Mesenchymal stem cell (in vitro differentiated cells and primary cell): ENCODE measurements around the gene KCNJ9.
A peak's percentile ranks its signal among the peaks of the same experiment; 100 is the strongest.

Experiments
- DNase-seq: peaks from one replicate; pipeline ENCODE4 v3.0.0-alpha.2; 2013
- H2AFZ ChIP-seq: one replicate; pipeline ENCODE4 v1.6.1; 2013; ENCODE audit warnings: low read depth, mild to moderate bottlenecking, control low read depth, inconsistent platforms, low read length, moderate library complexity
- H2AK5ac ChIP-seq: 2 replicates; pipeline ENCODE4 v1.6.1; 2013; ENCODE audit warnings: low read length, moderate library complexity, mild to moderate bottlenecking, inconsistent platforms; ENCODE audit not compliant: severe bottlenecking
- H2BK120ac ChIP-seq: one replicate; pipeline ENCODE4 v1.6.1; 2013; ENCODE audit warnings: low read depth, mild to moderate bottlenecking, inconsistent platforms, low read length, moderate library complexity
- H2BK12ac ChIP-seq, 2 experiments: one replicate each; pipeline ENCODE4 v1.6.1; 2013; ENCODE audit warnings: inconsistent platforms in 2 of 2, low read length in 2 of 2, mild to moderate bottlenecking in 2 of 2, moderate library complexity in 2 of 2, control low read depth in 1 of 2
- H2BK15ac ChIP-seq: one replicate; pipeline ENCODE4 v1.6.1; 2013; ENCODE audit warnings: mild to moderate bottlenecking, low read depth, inconsistent platforms; ENCODE audit not compliant: poor library complexity, severe bottlenecking
- H2BK5ac ChIP-seq: 2 replicates; pipeline ENCODE4 v1.6.1; 2013; ENCODE audit warnings: low read depth, mild to moderate bottlenecking, low read length, control low read depth, inconsistent platforms; ENCODE audit not compliant: poor library complexity, severe bottlenecking
- H3K14ac ChIP-seq, 2 experiments: one replicate each; pipeline ENCODE4 v1.6.1; 2013; ENCODE audit warnings: inconsistent platforms in 2 of 2, low read length in 2 of 2, control low read depth in 1 of 2, mild to moderate bottlenecking in 1 of 2, moderate library complexity in 1 of 2
- H3K18ac ChIP-seq, 2 experiments: one replicate each; pipeline ENCODE4 v1.6.1; 2013; ENCODE audit warnings: inconsistent platforms in 2 of 2, low read length in 2 of 2, control low read depth in 1 of 2, low read depth in 1 of 2, mild to moderate bottlenecking in 1 of 2
- H3K23ac ChIP-seq, 2 experiments: one replicate each; pipeline ENCODE4 v1.6.1; 2013; ENCODE audit warnings: inconsistent platforms in 2 of 2, low read length in 2 of 2, mild to moderate bottlenecking in 2 of 2, moderate library complexity in 2 of 2, control low read depth in 1 of 2
- H3K27ac ChIP-seq: 2 replicates; pipeline ENCODE4 v1.5.1; 2013; ENCODE audit warnings: mild to moderate bottlenecking, moderate library complexity, low read length, control low read depth, inconsistent platforms; ENCODE audit not compliant: poor library complexity, severe bottlenecking
- H3K27me3 ChIP-seq, 2 experiments: 2 replicates each; pipeline versions ENCODE4 v1.6.1 to v1.7.0; 2013; ENCODE audit warnings: low read length in 2 of 2, mild to moderate bottlenecking in 2 of 2, moderate library complexity in 2 of 2, control low read depth in 1 of 2, inconsistent platforms in 1 of 2; ENCODE audit not compliant: control insufficient read depth in 1 of 2, insufficient read depth in 1 of 2
- H3K36me3 ChIP-seq, 2 experiments: 2 replicates each; pipeline versions ENCODE4 v1.6.1 to v1.7.0; 2013; ENCODE audit warnings: low read length in 2 of 2, control low read depth in 1 of 2, inconsistent platforms in 1 of 2, low read depth in 1 of 2, mild to moderate bottlenecking in 1 of 2; ENCODE audit not compliant: insufficient read depth in 2 of 2, control insufficient read depth in 1 of 2
- H3K4ac ChIP-seq, 2 experiments: one replicate each; pipeline ENCODE4 v1.6.1; 2013; ENCODE audit warnings: inconsistent platforms in 2 of 2, low read length in 2 of 2, mild to moderate bottlenecking in 2 of 2, moderate library complexity in 2 of 2, control low read depth in 1 of 2, low read depth in 1 of 2
- H3K4me1 ChIP-seq: 2 replicates; pipeline ENCODE4 v1.6.1; 2013; ENCODE audit warnings: low read depth, low read length, control low read depth; ENCODE audit not compliant: control insufficient read depth, insufficient read depth
- H3K4me2 ChIP-seq: 2 replicates; pipeline ENCODE4 v1.6.1; 2013; ENCODE audit warnings: low read length, mild to moderate bottlenecking, inconsistent platforms; ENCODE audit not compliant: poor library complexity, severe bottlenecking
- H3K4me3 ChIP-seq, 2 experiments: 2 replicates each; pipeline versions ENCODE4 v1.5.1 to v1.7.0; 2013; ENCODE audit warnings: low read length in 2 of 2, mild to moderate bottlenecking in 2 of 2, control low read depth in 1 of 2, low read depth in 1 of 2; ENCODE audit not compliant: insufficient read depth in 1 of 2
- H3K79me1 ChIP-seq: replicated peaks from 2 replicates; pipeline ENCODE4 v1.6.1; 2013; ENCODE audit warnings: mild to moderate bottlenecking, control low read depth, low read length, inconsistent platforms; ENCODE audit not compliant: poor library complexity, severe bottlenecking
- H3K9ac ChIP-seq: 2 replicates; pipeline ENCODE4 v1.7.0; 2013; ENCODE audit warnings: mild to moderate bottlenecking, low read length, moderate library complexity
- H3K9me3 ChIP-seq: 2 replicates; pipeline ENCODE4 v1.7.0; 2013; ENCODE audit warnings: mild to moderate bottlenecking, low read length; ENCODE audit not compliant: control insufficient read depth
- H4K8ac ChIP-seq: one replicate; pipeline ENCODE4 v1.6.1; 2013; ENCODE audit warnings: inconsistent platforms, mild to moderate bottlenecking, low read length, moderate library complexity
- H4K91ac ChIP-seq: one replicate; pipeline ENCODE4 v1.6.1; 2013; ENCODE audit warnings: mild to moderate bottlenecking, low read length, inconsistent platforms
- WGBS: methylation state at CpG from one replicate; pipeline ENCODE4 v1.1.7; 2013; ENCODE audit warnings: mixed read lengths; 5-methylcytosine and 5-hydroxymethylcytosine counted together

The KCNJ9 gene

GRCh38 chr1:160095382-160096105 lies 14.2 kb downstream of the KCNJ9 start:
- no peak overlapping the region for H2BK120ac ChIP-seq

GRCh38 chr1:160096274-160097116 lies 15.2 kb downstream of the KCNJ9 start:
- no peak overlapping the region for H3K23ac ChIP-seq
- no peak overlapping the region for H2BK12ac ChIP-seq
- no peak overlapping the region for H3K18ac ChIP-seq
- H3K27me3 ChIP-seq = no peaks in the 10 kb centered on the region
- H4K8ac ChIP-seq = no peak overlapping the region
- no peak overlapping the region for H2BK5ac ChIP-seq
- H2BK120ac ChIP-seq = no peak overlapping the region
- no peak overlapping the region for H3K27ac ChIP-seq
- no peak overlapping the region for H4K91ac ChIP-seq
- H3K4ac ChIP-seq = no peak overlapping the region
- no peak overlapping the region for H2AFZ ChIP-seq
- peaks cover 16% of the 10 kb centered on the region for H3K79me1 ChIP-seq
- peaks cover 13 to 37% of the 10 kb centered on the region in 2 experiments for H3K36me3 ChIP-seq
- peak overlapping the region; percentile 60 for H3K9ac ChIP-seq
- peaks cover 32% of the 10 kb centered on the region for H3K4me1 ChIP-seq
- H2BK15ac ChIP-seq = no peak overlapping the region
- no peak overlapping the region for H3K4me2 ChIP-seq
- no peaks in the 10 kb centered on the region for H3K9me3 ChIP-seq
- 84% methylated on average over 4 of the region's 4 CpGs for WGBS
- H2AK5ac ChIP-seq = no peak overlapping the region
- peak; percentile 82 for DNase-seq
- no peak overlapping the region for H3K14ac ChIP-seq
- no peak overlapping the region for H3K4me3 ChIP-seq

More at GRCh38 chr1:160095382-160096105, 14.2 kb downstream of the KCNJ9 start:
- H3K27ac ChIP-seq = no peak overlapping the region
- peaks cover 13 to 44% of the 10 kb centered on the region in 2 experiments for H3K36me3 ChIP-seq
- peaks cover 16% of the 10 kb centered on the region for H3K79me1 ChIP-seq
- no peak overlapping the region for H3K14ac ChIP-seq
- H3K4me2 ChIP-seq = no peak overlapping the region
- H2BK15ac ChIP-seq = no peak overlapping the region
- no peak overlapping the region for H4K8ac ChIP-seq
- no peak overlapping the region for H4K91ac ChIP-seq
- H3K4ac ChIP-seq = no peak overlapping the region
- H2AFZ ChIP-seq = no peak overlapping the region
- H3K4me1 ChIP-seq = peaks cover 28% of the 10 kb centered on the region
- no peak overlapping the region for H2AK5ac ChIP-seq
- no peaks in the 10 kb centered on the region for H3K27me3 ChIP-seq
- no peak for DNase-seq
- no peak overlapping the region for H3K18ac ChIP-seq
- no peak overlapping the region for H3K23ac ChIP-seq
- no peaks in the 10 kb centered on the region for H3K9me3 ChIP-seq
- WGBS = 92% methylated on average over 4 of the region's 4 CpGs
- no peak overlapping the region for H3K4me3 ChIP-seq
- H2BK12ac ChIP-seq = no peak overlapping the region
- H3K9ac ChIP-seq = no peak overlapping the region
- no peak overlapping the region for H2BK5ac ChIP-seq

GRCh38 chr1:160097151-160097910 lies 16.0 kb downstream of the KCNJ9 start:
- Histone ChIP-seq H2BK120ac (no peak overlapping the region), H2BK12ac (no peak overlapping the region), H3K27ac (no peak overlapping the region), H2AK5ac (no peak overlapping the region), H3K9ac (peak overlapping the region; percentile 81), H3K14ac (no peak overlapping the region), H3K4me3 (peak overlapping the region; percentile 73 to 84), H3K18ac (no peak overlapping the region), H4K91ac (no peak overlapping the region), H2BK5ac (no peak overlapping the region), H3K4me1 (peaks cover 34% of the 10 kb centered on the region), H3K9me3 (no peaks in the 10 kb centered on the region), H3K23ac (no peak overlapping the region), H3K36me3 (peaks cover 7 to 28% of the 10 kb centered on the region in 2 experiments), H3K79me1 (peaks cover 16% of the 10 kb centered on the region), H3K4me2 (peak overlapping the region; percentile 79), H4K8ac (no peak overlapping the region), H2BK15ac (no peak overlapping the region), H2AFZ (no peak overlapping the region), H3K4ac (no peak overlapping the region), H3K27me3 (no peaks in the 10 kb centered on the region)
- WGBS = 83% methylated on average over 5 of the region's 5 CpGs
- no peak for DNase-seq
